Stimulated activated CD8-positive, alpha-beta memory T cell treated with anti-CD3 and anti-CD28 coated beads, Interleukin-15, amount 100 ng/mL, for 1 hour (primary cell): ENCODE measurements around the gene TF.

ENCODE experiments used
- DNase-seq: peaks from one replicate; pipeline ENCODE4 v3.0.0-alpha.2; 2020; ENCODE audit warnings: low read depth

Gene TF

DNA sequence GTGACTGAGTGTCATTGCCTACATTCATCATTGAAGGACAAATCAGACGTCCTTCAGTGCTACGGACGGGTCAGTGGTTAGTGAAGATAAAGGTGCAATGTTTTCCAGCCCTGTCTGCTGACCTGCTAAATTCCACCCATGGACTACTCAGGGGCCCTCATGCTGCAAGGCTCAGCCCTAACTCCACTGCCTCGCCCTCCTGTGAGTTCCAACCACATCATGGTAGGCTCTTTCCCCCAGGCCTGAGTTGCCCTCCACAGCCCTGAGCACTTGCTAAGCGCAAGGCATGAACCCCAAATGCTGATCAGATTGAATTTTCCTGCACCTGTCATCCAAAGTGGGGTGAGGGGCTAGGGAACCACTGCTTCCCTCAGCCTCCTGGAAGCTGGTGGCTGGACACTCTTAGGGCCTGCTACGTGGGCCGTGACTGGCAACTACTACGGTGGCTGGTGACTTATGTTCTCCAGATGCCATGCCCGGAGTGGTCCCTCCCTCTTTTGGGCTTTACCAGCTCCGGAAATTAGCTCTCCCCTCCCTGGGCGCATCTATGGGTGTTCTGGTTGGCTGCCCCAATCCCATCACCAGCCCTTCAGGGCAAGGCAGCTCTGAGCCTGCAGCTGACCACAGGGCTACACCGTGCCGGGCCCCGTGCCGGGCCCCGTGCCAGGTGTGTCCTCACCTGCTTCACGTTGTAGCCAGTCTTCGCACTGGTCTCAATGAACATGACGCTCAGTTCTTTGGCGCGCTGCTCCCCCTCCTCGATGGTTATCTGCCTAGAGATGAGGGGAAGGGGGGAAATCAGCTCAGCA, 91.5 kb downstream of the TF start:
- no peak for DNase-seq

DNA sequence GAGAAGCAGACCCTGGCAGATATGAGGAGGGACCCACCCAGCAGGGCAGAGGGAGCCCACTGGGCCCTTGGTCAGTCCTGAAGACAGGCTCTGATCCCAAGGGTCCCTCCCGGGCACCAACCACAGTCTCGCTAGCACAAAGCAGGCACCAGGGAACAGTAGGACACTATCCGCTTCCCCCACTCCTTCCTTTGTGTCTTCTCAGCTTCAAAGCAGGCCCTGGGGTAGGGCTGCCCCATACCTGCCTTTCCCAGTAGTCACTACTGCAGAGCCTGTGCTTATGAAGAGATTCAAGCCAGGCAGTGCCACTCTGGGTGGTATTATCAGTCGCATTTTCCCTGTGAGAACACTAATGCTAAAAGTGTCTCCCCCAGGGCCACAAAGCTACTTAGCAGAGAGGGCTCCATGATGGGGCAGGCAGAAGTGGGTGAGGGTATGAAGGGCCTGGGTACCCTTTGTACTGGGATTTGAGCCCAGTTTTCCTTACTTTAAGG, 92.2 kb downstream of the TF start:
- DNase-seq: no peak

DNA sequence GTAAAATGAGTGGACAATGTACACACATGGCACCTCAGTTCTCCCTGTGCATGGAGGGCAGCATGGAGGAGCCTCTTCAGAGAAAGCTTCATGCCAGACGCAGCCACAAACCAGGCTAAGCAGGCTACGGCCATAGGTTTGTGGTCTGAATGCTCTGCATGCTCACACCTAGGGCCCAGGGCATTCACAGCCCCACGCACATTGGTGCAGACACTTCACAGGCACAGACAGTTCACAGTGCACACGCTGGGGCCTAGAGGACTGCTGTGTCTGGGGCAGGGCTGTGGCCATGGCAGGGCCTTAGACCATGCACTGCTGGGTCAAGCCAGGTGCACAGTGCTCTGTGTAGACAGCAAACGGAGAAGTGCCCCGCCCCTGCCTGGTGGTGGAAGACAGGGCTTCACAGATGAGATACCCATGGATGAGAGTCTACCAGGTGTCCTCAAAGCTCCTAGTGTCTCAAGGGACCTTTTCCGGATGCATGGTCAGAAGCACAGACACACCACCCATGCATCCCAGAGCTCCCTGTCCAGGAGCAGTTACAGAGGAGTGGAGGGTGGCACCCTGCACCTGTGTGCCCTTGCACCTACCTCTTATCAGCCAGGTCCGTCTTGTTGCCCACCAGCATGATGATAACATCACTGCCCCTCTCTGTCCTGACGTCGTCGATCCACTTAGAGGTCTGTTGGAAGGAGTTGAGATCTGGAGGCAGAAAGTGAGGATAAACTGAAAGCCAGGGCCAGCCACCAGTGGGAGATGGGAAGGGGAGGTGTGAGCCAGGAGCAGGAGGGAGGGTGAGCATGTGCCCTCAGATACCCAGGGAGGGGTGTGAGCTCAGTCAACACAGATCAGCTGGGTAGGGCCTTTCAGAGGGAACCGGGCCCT, 93.0 kb downstream of the TF start:
- no peak for DNase-seq

DNA sequence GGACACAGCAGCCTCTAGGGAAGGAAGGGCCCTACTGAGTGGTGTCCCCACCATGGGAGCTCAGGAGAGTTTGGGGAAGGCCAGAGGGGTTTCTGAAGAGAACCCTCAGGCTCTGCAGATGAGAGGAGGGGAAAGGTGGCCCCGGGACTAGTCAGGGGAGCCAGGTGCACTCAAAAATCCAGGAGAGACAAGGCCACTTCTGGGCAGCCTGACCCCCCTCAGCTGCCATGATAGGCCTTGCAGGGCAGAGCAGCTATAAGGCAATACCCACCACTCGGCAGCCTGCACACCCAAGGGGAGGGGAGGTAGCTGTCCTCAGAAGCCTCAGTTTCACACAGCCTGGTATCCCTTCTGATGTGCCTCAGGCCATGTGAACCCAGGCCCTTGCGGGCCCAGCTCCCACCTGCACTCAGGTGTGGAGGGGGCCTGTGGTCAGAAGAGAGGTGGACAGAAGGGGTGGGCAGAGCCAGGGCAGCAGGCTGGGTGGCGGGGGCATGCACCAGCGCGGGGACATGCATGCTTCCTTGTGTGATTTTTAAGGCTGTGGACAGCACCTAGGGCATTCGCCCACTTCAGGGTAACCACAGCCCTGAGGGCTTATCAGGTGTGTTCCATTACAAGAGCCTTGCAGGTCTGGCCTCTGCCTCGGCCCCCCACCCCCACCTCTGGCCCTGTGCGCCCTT, 94.0 kb downstream of the TF start:
- DNase-seq: no peak

DNA sequence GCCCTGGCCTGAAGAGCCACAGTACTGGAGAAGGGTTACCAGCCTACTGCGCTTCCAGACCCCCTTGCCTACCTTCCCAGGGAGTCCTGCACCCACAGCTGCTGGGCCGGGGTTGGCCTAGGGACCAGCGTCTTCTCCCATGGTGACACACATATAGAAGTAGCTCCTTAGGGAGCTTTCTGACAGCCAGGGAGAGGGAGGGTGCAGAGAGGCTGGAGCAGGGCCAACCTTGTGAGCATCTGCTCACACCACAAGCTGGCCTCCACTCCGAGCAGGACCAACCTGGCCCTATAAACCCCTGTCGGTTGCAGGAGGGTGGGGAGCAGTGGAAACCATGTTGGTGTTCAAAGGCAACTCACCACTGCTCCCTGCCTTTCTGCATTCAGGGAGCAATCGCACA, 94.6 kb downstream of the TF start:
- DNase-seq: no peak

DNA sequence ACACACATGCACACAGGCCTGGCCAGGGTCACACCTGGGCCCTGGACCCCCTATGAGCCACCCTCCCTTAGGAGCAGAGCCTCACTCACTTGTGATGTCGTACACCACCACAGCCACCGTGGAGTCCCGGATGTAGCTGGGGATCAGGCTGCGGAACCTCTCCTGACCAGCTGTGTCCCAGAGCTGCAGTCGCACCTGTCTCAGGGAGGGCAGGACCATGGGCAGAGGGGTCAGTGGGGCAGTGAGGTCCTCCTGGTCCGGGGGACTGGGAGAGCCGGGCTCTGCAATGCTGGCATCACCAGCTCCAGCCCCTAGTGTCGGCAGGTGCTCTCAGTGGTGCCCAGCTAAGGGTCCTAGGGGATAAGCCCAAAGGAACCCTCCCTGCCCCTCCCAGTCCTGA, 95.0 kb downstream of the TF start:
- no peak for DNase-seq

DNA sequence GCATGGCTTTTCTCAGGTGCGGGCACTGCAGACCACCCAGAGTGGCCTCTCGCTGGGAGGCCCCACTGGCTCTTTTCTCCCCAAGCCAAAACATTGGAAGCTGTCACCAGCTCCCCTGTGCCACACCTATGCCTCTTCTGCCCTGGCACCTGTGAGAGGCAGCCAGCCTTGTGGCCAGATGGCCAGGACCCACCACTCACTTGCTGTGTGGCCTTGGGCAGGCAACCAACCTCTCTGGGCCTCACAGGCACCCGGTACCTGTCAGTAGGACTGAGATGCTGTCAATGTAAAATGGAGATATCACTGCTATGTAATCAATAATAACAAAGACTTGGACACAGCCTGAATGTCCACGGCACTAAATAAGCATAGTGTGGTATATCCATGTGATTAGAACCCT, 96.0 kb downstream of the TF start:
- DNase-seq: no peak

DNA sequence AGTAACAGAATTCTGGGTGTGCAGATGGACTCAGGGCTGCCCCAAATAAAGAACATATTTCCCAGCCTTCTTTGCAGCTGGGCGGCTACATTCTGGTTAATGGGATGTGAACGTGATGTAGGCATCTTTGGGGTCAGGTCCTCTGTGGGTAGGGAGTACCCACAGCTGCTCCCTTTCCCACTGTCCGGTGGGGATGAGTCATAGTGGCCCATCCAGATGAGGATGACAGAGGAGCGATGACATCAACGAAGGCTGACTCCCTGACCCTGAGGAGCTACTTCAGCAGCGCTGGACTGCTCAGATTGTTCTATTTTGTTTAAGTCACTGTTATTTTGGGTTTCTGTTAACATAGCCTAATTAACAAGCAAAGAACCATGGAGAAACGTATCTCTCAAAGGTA, 97.4 kb downstream of the TF start:
- no peak for DNase-seq

DNA sequence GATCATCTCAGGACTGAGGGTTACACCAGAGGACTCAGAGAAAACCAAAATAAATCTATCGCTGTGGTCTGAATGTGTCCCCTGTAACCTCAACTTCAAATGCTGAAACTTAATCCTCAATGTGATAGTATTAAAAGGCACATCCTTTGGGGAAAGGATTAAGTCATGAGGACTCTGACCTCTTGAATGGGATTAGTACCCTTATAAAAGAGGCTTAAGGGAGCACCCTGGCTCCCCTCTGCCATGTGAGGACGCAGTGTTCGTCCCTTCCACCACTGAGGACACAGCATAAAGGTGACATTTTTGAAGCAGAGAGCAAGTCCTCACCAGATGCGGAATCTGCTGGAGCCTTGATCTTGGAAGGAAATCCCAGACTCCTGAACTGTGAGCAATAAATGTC, 98.9 kb downstream of the TF start:
- DNase-seq: no peak
